Fibroblast of gingiva (primary cell): Measurements from ENCODE around the gene PHF5A.
A peak's percentile ranks its signal among the peaks of the same experiment; 100 is the strongest.
"Not testable (repeated sequence)": the region's sequence is repeated elsewhere in the genome, so short reads cannot be mapped to it uniquely, and the experiment has no call there.

ENCODE experiments used
- DNase-seq: peaks from one replicate; pipeline ENCODE4 v3.0.0-alpha.2; 2011; ENCODE audit warnings: low read depth

The PHF5A gene

GRCh38 chr22:41488076-41488475, 19.6 kb upstream of the PHF5A start:
- no peak for DNase-seq

- no peak for DNase-seq
Observed at GRCh38 chr22:41487037-41487935, 18.8 kb upstream of the PHF5A start.

DNA sequence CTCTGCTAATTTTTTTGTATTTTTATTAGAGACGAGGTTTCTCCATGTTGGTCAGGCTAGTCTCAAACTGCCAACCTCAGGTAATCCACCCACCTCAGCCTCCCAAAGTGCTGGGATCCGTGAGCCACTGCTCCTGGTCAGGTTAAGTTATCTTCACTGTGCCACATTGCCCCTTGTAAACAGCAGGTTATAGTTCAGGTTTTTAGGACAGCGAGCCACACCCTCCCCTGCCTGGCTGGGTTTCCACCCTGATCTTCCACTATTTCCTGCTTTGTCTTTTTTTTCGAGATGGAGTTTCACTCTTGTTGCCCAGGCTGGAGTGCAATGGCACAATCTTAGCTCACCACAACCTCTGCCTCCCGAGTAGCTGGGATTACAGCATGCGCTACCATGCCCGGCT, 16.5 kb upstream of the PHF5A start:
- DNase-seq, result no peak

DNA sequence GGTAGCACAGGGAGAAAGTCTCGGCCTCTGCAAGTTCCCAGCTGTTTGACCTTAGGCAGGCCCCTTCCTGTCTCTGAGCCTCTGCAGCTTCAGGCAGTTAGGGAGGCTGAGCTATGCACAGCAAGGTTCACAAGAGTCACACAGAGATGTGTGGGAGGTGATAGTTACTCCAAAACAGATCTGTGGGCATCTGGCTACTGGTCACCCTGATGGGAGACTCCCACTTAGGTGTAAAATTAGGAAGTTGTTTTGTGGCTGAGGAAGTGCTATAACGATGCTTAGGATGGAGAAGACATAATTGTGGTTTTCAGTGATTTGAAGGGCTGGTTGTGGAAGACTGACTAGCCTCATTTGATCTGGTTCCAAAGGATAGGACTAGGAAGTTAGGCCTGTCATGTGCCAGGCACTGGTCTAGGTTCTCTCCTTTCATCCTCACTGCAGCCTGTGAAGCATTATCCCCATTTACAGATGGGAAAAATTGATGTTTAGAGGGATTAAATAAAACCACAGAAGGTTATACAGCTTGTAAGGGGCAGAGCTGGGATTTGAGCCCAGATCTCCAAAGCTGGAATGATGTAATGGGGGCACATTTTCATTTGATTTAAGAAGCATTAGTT, 13.9 kb upstream of the PHF5A start:
- DNase-seq, result no peak

GRCh38 chr22:41481925-41482318, 13.4 kb upstream of the PHF5A start:
- DNase-seq, result no peak

DNA sequence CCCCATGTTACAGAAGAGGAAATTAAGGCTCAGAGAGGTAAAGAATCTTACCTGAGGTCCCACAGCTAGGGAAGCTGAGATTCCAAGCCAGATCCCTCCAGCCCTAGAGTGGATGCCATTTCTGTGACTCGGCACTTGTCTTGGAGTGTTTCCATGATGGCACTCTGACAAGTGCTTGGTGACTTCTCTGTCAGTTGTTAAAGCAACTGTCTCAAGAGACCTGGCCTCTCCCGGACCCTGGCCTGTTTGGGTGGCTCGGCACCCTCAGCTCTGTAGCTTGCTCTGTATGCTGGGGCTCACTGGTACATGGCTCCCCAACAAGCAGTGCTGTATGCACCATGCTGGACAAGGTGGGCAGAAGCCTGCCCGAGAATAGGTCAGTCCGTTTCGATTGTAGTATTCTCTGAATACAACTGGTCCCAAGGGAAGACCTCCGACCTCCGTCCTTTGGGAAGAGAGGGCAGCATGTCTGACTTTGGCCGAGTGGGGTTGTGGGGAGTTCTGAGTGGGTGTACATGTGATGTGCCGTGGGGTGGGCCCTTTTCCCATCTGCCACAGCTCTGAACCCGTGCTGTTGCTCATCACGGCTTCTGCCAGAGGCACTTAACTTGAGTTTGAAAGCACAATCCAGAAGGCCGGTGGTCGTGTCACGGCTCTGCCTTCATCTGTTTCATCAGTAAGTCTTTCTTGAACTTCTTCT, 12.8 kb upstream of the PHF5A start:
- peak; percentile 36 for DNase-seq

- peak; percentile 68 for DNase-seq
Observed at GRCh38 chr22:41480397-41480735, 11.9 kb upstream of the PHF5A start.

DNA sequence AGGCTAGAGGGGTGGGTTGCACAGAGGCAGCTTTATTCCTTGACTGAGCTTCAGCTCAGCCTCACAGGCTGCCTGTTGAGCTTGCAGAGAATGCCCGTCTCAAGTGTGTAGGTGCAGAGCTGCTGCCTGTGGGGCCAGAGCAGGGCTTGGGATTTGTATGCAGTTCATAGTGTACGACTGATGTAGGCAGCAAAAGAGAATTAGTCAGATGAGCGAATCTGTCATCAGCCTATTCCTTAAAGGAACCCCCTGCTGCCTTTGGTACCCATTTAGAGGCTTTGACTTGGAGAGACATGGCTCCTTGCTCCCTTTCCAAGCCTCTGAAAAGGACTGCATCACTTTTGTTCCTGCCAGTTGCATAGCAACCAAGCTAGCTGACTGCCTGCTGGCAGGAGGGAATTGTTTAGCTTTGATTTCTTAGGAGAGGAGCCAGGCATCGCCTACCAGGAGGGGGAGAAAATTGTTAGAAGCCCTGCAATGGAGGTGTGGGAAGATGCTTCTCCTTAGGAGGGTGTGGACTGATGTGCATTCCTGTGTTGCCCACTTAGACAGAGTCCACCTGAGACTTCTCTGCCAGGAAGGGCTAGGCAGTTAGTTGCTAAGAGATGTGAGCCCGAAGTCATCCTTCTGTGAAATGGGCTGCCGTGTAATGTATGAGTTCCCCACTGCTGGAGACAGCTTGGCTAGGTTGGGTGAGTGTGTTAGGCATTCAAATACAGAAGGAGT, 11.3 kb upstream of the PHF5A start:
- peak; percentile 84 for DNase-seq

GRCh38 chr22:41478891-41479521, 10.5 kb upstream of the PHF5A start:
- peak; percentile 95 for DNase-seq

- no peak for DNase-seq
Observed at GRCh38 chr22:41478473-41478872, 10.0 kb upstream of the PHF5A start.

DNA sequence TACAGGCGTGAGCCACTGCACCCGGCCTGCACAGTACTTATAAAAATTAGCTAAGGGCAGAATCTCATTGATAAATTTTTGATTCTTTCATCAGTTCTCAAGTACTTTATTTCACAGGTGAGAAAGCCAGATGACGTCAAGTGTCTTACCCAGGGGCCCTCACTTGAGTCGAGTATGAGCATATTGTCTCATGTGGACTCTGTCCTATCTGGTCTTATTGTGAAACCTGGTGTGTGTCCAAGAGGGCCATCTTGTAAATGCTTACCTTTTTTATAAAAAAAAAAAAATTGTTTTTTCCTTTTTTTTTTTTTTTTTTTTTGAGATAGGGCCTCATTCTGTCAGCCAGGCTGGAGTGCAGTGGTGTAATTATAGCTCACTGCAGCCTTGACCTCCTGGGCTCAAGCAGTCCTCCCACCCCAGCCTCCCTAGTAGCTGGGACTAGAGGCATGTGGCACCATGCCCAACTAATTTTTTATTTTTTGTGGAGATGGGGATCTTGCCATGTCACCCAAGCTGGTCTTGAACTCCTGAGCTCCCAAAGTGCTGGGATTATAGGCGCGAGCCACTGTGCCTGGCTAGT, 6.5 kb upstream of the PHF5A start:
- DNase-seq, result no peak

- DNase-seq, result no peak
Observed at GRCh38 chr22:41471568-41471967, 3.1 kb upstream of the PHF5A start.

GRCh38 chr22:41470886-41471285, 2.4 kb upstream of the PHF5A start:
- DNase-seq, result no peak

GRCh38 chr22:41469218-41469851, 843 bp upstream of the PHF5A start:
- no peak for DNase-seq

DNA sequence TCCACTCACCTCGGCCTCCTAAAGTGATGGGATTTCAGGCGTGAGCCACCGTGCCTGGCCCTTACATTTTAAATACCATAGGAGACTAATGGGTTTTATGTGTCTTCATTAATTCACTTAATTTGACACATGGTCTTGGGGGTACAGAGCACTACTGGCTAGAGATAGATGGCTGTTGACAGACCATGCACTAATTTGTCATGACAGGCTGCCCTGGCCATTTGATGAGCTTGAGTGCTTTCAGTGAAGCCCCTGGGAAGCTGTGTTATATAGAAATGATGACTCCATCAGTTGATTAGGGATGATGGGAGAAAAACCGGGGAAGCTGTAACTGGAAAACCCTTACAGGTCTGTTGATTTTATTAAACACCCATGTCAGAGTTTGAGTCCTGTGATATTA, 6.6 kb downstream of the PHF5A start:
- DNase-seq, result no peak

DNA sequence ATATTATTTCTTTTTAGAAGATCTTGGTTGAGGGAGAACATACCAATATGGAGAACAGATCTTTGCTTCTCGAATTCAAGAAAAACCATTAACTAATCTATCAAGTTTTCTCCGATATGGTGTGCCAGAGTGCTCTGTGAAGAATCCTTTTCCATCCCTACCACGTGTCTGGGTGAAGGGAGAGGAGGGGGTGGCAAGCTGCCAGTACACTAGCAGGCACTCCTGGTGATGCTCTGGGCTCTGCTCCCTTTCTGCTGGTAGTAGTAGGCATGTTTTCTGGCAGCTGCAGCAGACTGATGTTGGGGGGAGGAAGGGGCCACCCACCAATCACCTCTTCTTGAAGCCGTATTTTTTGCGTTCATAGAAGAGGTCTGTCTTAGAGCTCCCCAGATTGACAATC, 8.4 kb downstream of the PHF5A start:
- DNase-seq, result not testable (repeated sequence)

DNA sequence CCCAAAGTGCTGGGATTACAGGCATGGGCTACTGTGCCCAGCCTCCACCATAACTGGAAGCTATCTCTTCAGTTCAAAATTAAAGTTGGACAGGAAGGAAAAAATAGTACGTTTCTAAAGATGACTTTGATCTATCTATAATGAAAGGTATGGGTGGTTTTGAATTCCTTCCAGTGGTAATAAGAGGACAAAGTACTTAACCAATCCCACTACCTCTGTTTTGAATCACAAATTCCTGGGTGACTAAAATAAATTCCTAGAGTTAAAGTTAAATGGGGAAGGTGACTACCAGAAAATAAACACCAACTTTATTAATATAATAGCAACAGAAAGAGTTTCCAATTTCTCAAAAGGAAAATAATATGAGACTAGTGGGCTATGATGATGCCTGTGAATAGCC, 9.1 kb downstream of the PHF5A start:
- no peak for DNase-seq

GRCh38 chr22:41458161-41458728, 10.2 kb downstream of the PHF5A start:
- no peak for DNase-seq

- DNase-seq, result peak; percentile 100
Observed at GRCh38 chr22:41448189-41448808, 20.2 kb downstream of the PHF5A start.
